Gastroesophageal sphincter (tissue), 2 donors: Measurements from ENCODE around the gene CLIC4.
"Not testable (repeated sequence)": the region's sequence is repeated elsewhere in the genome, so short reads cannot be mapped to it uniquely, and the experiment has no call there.

ENCODE experiments used
- POLR2A ChIP-seq, 2 donors: fragments of 450-650 bp; IDR thresholded peaks; one replicate each; pipeline ENCODE4 v1.6.1; 2017; ENCODE audit warnings: antibody characterized with exemption in 2 of 2, mild to moderate bottlenecking in 2 of 2, moderate library complexity in 1 of 2
- POLR2AphosphoS5 ChIP-seq: sonication (generic); formaldehyde crosslinking; IDR thresholded peaks from one replicate; pipeline ENCODE4 v1.6.1; 2017; ENCODE audit warnings: antibody characterized with exemption

- TF ChIP-seq POLR2A (IDR thresholded peaks at IDR 0.05); POLR2AphosphoS5: not testable (repeated sequence)
Observed at GRCh38 chr1:24722073-24723035, 22.9 kb upstream of the CLIC4 start.
